GM12878 (cell line): ENCODE data around the gene EIF2A. TPM values are rescaled to one million over a fixed set of nuclear protein-coding genes. Genes with fewer than 3 reads are reported as not detected.
A peak's percentile ranks its signal among the peaks of the same experiment; 100 is the strongest.

Experiments used
- ATAC-seq: fragments of 200-7000 bp; cut with Tn5 transposase; 3 replicates; pipeline ENCODE4 v1.9.1; 2020; ENCODE audit warnings: mild to moderate bottlenecking, moderate library complexity
- BruUV-seq: library from RNA; stranded (reverse); fragments of 400-500 nt; replicated peaks from 2 replicates; lab custom pipeline; 2021; lab: Mats Ljungman, UMichigan
- CTCF ChIA-PET: fragments of 300-600 bp; sonication (Branson Sonifier 250); formaldehyde crosslinking; extraction: SDS; loops from one replicate; lab custom pipeline; 2021; ENCODE audit warnings: inconsistent platforms; lab: Yijun Ruan, JAX
- POLR2A ChIA-PET: fragments of 350-600 bp; formaldehyde crosslinking; extraction: SDS; loops from one replicate; lab custom pipeline; 2021; ENCODE audit warnings: inconsistent platforms; lab: Charles Lee
- RAD21 ChIA-PET: fragments of 300-600 bp; sonication (Branson Sonifier 250); formaldehyde crosslinking; loops from one replicate; lab custom pipeline; 2023; ENCODE audit warnings: antibody characterized with exemption; ENCODE audit not compliant: unreplicated experiment; lab: Charles Lee
- SMC1A ChIA-PET: fragments of 300-600 bp; sonication (Branson Sonifier 250); formaldehyde crosslinking; loops from one replicate; lab custom pipeline; 2023; ENCODE audit not compliant: unreplicated experiment, uncharacterized antibody; lab: Charles Lee
- DNase-seq: peaks from one replicate; pipeline ENCODE4 v3.0.0-alpha.2; 2011; ENCODE audit warnings: low read depth, low spot score
- FAIRE-seq: peaks from 3 replicates; lab custom pipeline; 2011; peaks lifted over from hg19 to GRCh38; lab: Jason Lieb, UNC
- H2AFZ ChIP-seq: 2 replicates; pipeline ENCODE4 v1.6.0; 2011; ENCODE audit warnings: low read depth, low read length, control low read depth; ENCODE audit not compliant: control insufficient read depth
- H3K27ac ChIP-seq: 2 replicates; pipeline ENCODE4 v1.5.1; 2011; ENCODE audit warnings: control low read depth; ENCODE audit not compliant: control insufficient read depth, insufficient read depth
- H3K27me3 ChIP-seq, 2 experiments: replicated peaks in 1 of 2; 2 replicates each; pipeline versions ENCODE4 v1.6.0 to v1.6.1; 2011; ENCODE audit warnings: low read length in 1 of 2; ENCODE audit not compliant: control insufficient read depth in 2 of 2, insufficient read depth in 2 of 2
- H3K36me3 ChIP-seq, 2 experiments: 2 replicates each; pipeline ENCODE4 v1.5.1; 2011; ENCODE audit warnings: low read length in 1 of 2; ENCODE audit not compliant: control insufficient read depth in 2 of 2, insufficient read depth in 2 of 2
- H3K4me1 ChIP-seq: 2 replicates; pipeline ENCODE4 v1.6.1; 2011; ENCODE audit warnings: mild to moderate bottlenecking, low read length, moderate library complexity, mixed read lengths; ENCODE audit not compliant: control insufficient read depth, insufficient read depth
- H3K4me2 ChIP-seq: 2 replicates; pipeline ENCODE4 v1.6.0; 2011; ENCODE audit warnings: control low read depth; ENCODE audit not compliant: control insufficient read depth, insufficient read depth
- H3K4me3 ChIP-seq: fragments of 200-600 bp; sonication (generic); 2 replicates; pipeline ENCODE4 v1.5.1; 2016
- H3K79me2 ChIP-seq: 2 replicates; pipeline ENCODE4 v1.6.0; 2011; ENCODE audit warnings: low read length; ENCODE audit not compliant: control insufficient read depth, insufficient read depth
- H3K9ac ChIP-seq: 2 replicates; pipeline ENCODE4 v1.8.0; 2011; ENCODE audit warnings: low read length, control low read depth, mixed read lengths; ENCODE audit not compliant: control insufficient read depth, insufficient read depth
- H3K9me3 ChIP-seq: replicated peaks from 3 replicates; pipeline ENCODE4 v1.5.1; 2011; ENCODE audit warnings: mild to moderate bottlenecking, low read length; ENCODE audit not compliant: control insufficient read depth, insufficient read depth
- H4K20me1 ChIP-seq: 2 replicates; pipeline ENCODE4 v1.6.0; 2011; ENCODE audit not compliant: control insufficient read depth, insufficient read depth
- CBFB ChIP-seq: IDR thresholded peaks from 2 replicates; pipeline ENCODE4 v1.6.1; 2016; ENCODE audit warnings: antibody characterized with exemption, low read depth
- NFYB ChIP-seq: IDR thresholded peaks from 2 replicates; pipeline ENCODE4 v1.6.1; 2011; ENCODE audit warnings: low read depth, mild to moderate bottlenecking, low read length, improper control_type of control experiment, moderate library complexity; ENCODE audit not compliant: insufficient read depth
- NR2C2 ChIP-seq: IDR thresholded peaks from 2 replicates; pipeline ENCODE4 v1.6.1; 2011; ENCODE audit warnings: borderline replicate concordance, low read depth; ENCODE audit not compliant: control insufficient read depth, insufficient read length
- NRF1 ChIP-seq: conservative IDR thresholded peaks from 2 replicates; pipeline ENCODE4 v1.6.1; 2011; ENCODE audit warnings: mild to moderate bottlenecking, low read depth, low read length, improper control_type of control experiment
- PAX8 ChIP-seq: fragments of 450-650 bp; IDR thresholded peaks from 2 replicates; pipeline ENCODE4 v1.6.1; 2017; ENCODE audit warnings: mild to moderate bottlenecking, moderate library complexity
- RELB ChIP-seq: fragments of 450-650 bp; IDR thresholded peaks from 2 replicates; pipeline ENCODE4 v1.6.1; 2017; ENCODE audit warnings: low read depth, mild to moderate bottlenecking, moderate library complexity
- SPI1 ChIP-seq: IDR thresholded peaks from 2 replicates; pipeline ENCODE4 v1.6.1; 2011; ENCODE audit warnings: low read depth, mild to moderate bottlenecking, low read length, moderate library complexity, borderline replicate concordance; ENCODE audit not compliant: insufficient read depth
- SUPT20H ChIP-seq: IDR thresholded peaks from 2 replicates; pipeline ENCODE4 v1.6.1; 2011; ENCODE audit warnings: low read depth, mild to moderate bottlenecking, low read length, moderate library complexity, borderline replicate concordance; ENCODE audit not compliant: control insufficient read depth
- WGBS: methylation state at CpG from one replicate; pipeline ENCODE4 v1.1.6; 2016; ENCODE audit warnings: low lambda C conversion rate; ENCODE audit not compliant: insufficient replicate concordance, insufficient coverage; ENCODE audit errors: missing lambda C conversion rate; 5-methylcytosine and 5-hydroxymethylcytosine counted together
- in situ Hi-C: fragments of 300-500 bp; cut with MboI; formaldehyde crosslinking; loops from 9 replicates; pipeline ENCODE4 v1.14.3; 2018; ENCODE audit warnings: mixed read lengths
- intact Hi-C: fragments of 100-400 bp; cut with micrococcal nuclease; formaldehyde crosslinking; loops from one replicate; pipeline ENCODE4 v1.14.2; 2022; ENCODE audit not compliant: unreplicated experiment
- polyA plus RNA-seq, 11 experiments: library from polyadenylated mRNA; depleted of rRNA in 4 of 11; unstranded in 6 of 11; stranded (reverse) in 5 of 11; fragments of >200 nt; fragmentation: Nextera tagmentation in 4 of 11; fragmentation: Illumina TruSeq in 1 of 11; extraction: Ambion mirVana in 4 of 11; extraction: Trizol in 1 of 11; gene quantifications; 1 replicate in 1 of 11; 2 replicates in 10 of 11; pipeline versions ENCODE4 v1.2.1 to v1.2.3, GENCODE V29; 2011 to 2016; ENCODE audit warnings: inconsistent platforms in 2 of 11, missing spikeins in 2 of 11, low read depth in 1 of 11
- total RNA-seq, 4 experiments: library from RNA; depleted of rRNA in 3 of 4; stranded (reverse); fragments of >200 nt in 3 of 4; fragmentation: Illumina TruSeq in 1 of 4; extraction: Trizol in 1 of 4; gene quantifications; 2 replicates each; pipeline versions ENCODE4 v1.2.1 to v1.2.3, GENCODE V29; 2013 to 2021

Gene EIF2A
- total and polyA plus RNA-seq, 10 of the 15 experiments (the other 5 are each of a cell fraction or from before 2014, with no cell fraction given), result 85.4 to 211 (median 136) TPM

- Histone ChIP-seq H3K27ac (no peak overlapping the region), H3K9me3 (no peaks in the 10 kb centered on the region), H3K9ac (no peak overlapping the region), H3K79me2 (no peaks in the 10 kb centered on the region; the same call in none of the 2 replicates), H2AFZ (no peak overlapping the region), H3K4me1 (no peaks in the 10 kb centered on the region), H3K36me3 (peaks cover 1 to 42% of the 10 kb centered on the region in 2 experiments), H3K27me3 (no peaks in the 10 kb centered on the region), H3K4me3 (no peak overlapping the region), H4K20me1 (no peaks in the 10 kb centered on the region), H3K4me2 (no peak overlapping the region)
- ATAC-seq, result peak; percentile 31; the same call in 1 of the 3 replicates
- in situ Hi-C loops (no loop called here), intact Hi-C loops (no loop called here)
- POLR2A ChIA-PET, result interaction anchor here (0.9 kb wide), 1 partner anchor 17 kb away, joined by 3 read pairs; no protein-coding TSS in a partner anchor
- no peak for FAIRE-seq
- CTCF ChIA-PET, result interaction anchor here (1.3 to 1.4 kb wide), 2 partner anchors 10 to 16 kb away, joined by 3 to 4 read pairs; no protein-coding TSS in a partner anchor
- RAD21 ChIA-PET, result interaction anchor here (1.1 kb wide), 1 partner anchor 153 kb away, joined by 4 read pairs; no protein-coding TSS in a partner anchor
- no peak for TF ChIP-seq NRF1
- TF ChIP-seq NR2C2, result no peak
- TF ChIP-seq SPI1, result no peak
- TF ChIP-seq CBFB, result no peak
- no peak for TF ChIP-seq NFYB
- TF ChIP-seq RELB, result no peak
- TF ChIP-seq PAX8, result no peak
- no peak for TF ChIP-seq SUPT20H
- WGBS, result 95% methylated on average over 1 of the region's 1 CpG
- no peak for DNase-seq
- SMC1A ChIA-PET, result interaction anchor here (1.9 to 5.6 kb wide), 2 partner anchors 10 to 26 kb away, joined by 8 to 29 read pairs; no protein-coding TSS in a partner anchor
- no TSS peak for BruUV-seq
Measured at GRCh38 chr3:150567328-150567727, 20.7 kb downstream of the EIF2A start.
